ENCODE results near the gene ECD. TPM values are rescaled to one million over a fixed set of nuclear protein-coding genes. Genes with fewer than 3 reads are reported as not detected.

Gene ECD
- total RNA-seq, 5 donors from 2014 or later (not counting 1 experiment from before 2014, with no cell fraction given), result 26.3 to 46.8 (median 31.2) TPM

DNA sequence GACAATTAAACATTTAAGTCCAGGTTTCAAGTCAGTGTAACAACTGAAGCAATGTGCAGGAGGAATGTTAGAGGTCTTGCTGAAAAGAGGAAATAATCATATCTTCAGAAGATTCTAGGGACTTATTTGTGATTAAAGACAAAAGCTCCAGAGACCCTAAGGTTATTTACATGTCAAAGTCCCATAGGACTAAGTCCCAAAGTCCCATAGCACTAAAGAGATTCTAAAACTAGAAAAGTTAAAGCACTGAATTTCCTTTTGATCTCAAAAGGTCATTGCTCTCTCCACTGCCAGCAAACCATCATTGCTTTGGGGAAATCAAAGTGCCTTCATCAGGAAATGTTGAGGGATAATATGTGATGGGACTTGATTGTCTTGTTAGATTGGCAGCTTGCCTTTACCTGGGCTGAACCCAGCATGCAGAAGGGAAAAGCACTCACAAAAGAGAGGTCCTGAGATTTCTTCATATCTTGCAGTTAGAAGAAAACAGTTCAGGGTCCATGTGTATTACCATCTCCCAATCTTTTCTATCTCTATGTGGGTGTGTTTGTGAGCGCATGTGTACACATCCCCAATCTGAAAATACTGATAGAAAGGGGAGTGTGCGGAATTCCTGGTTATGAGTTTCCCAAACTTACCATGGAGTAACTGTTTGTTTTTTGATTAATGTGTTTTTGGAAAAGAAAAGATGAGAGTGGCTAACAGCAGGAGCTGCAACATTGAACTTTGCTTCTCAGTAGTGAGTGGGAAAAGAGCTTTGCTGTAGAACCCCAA, 35.7 kb downstream of the ECD start:
- H3K36me3 ChIP-seq (ENCODE audit: control insufficient read depth in 2 of 2, extremely low read depth in 1 of 2, insufficient read depth in 1 of 2, low read length in 1 of 2), result peaks cover 5 to 70% of the 10 kb centered on the region in 2 donors
- Mint-ChIP-seq H3K36me3 (peaks cover 58% of the 10 kb centered on the region), H3K27me3 (no peaks in the 10 kb centered on the region), H3K4me1 (no peaks in the 10 kb centered on the region), H3K4me3 (no peak overlapping the region), H3K9me3 (no peaks in the 10 kb centered on the region), H3K27ac (no peak overlapping the region)
- H3K9me3 ChIP-seq, result no peaks in the 10 kb centered on the region
- H3K4me3 ChIP-seq (ENCODE audit: control insufficient read depth in 1 of 2, extremely low read depth in 1 of 2, low read length in 1 of 2), result no peak overlapping the region
- POLR2A ChIA-PET, result interaction anchor here in 1 of 2 donors (0.6 to 1.5 kb wide), 2 partner anchors 36 to 37 kb away, joined by 9 to 29 read pairs; partner anchors contain the start of gene P4HA1
- DNase-seq (no peak), ATAC-seq (replicated peaks in 1 of 4) (no peak)
- H3K27me3 ChIP-seq (replicated peaks in 1 of 2; ENCODE audit: control insufficient read depth in 2 of 2, extremely low read depth in 1 of 2, insufficient read depth in 2 of 2, low read length in 1 of 2), result no peaks in the 10 kb centered on the region
- 100% methylated on average over 1 of the region's 2 CpGs for WGBS (ENCODE audit: insufficient coverage)
- CTCF ChIA-PET, result no interaction called here
- no peaks in the 10 kb centered on the region for H3K4me1 ChIP-seq (ENCODE audit: control insufficient read depth in 1 of 2, extremely low read depth in 1 of 2, insufficient read depth in 2 of 2, low read length in 2 of 2)
- H3K27ac ChIP-seq (ENCODE audit: low read length), result no peak overlapping the region

DNA sequence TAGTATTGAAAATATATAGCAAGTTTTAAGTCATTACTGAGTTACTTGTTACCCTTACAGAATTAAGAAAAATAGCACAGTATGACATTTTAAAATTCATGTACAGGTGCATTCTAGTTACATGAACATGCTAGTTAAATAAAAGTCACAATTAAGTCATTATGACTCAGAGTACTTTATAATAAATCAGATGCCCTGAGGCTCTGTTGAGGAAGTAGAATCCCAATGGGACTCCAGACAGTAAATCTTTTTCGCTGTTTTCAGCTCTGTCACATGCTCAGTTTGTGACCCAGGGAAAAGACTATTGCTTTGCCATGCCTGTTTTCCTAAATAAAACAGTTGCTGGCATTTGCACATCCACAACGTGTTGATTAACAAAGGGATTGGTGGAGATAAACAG, 36.5 kb downstream of the ECD start:
- no CpG with 5 or more reads among the region's 2 CpGs for WGBS (ENCODE audit: insufficient coverage)
- peaks cover 59% of the 10 kb centered on the region for H3K36me3 Mint-ChIP-seq
- no peak overlapping the region for H3K27ac ChIP-seq (ENCODE audit: low read length)
- no peak overlapping the region for H3K27ac Mint-ChIP-seq
- DNase-seq (no peak), ATAC-seq (replicated peaks in 1 of 4) (no peak)
- H3K4me3 ChIP-seq (ENCODE audit: control insufficient read depth in 1 of 2, extremely low read depth in 1 of 2, low read length in 1 of 2), result no peak overlapping the region
- no peaks in the 10 kb centered on the region for H3K9me3 Mint-ChIP-seq
- H3K4me3 Mint-ChIP-seq, result no peak overlapping the region
- peaks cover 9 to 69% of the 10 kb centered on the region in 2 donors for H3K36me3 ChIP-seq (ENCODE audit: control insufficient read depth in 2 of 2, extremely low read depth in 1 of 2, insufficient read depth in 1 of 2, low read length in 1 of 2)
- H3K27me3 Mint-ChIP-seq, result no peaks in the 10 kb centered on the region
- H3K9me3 ChIP-seq, result no peaks in the 10 kb centered on the region
- POLR2A ChIA-PET, result interaction anchor here in 1 of 2 donors (0.5 kb wide), 1 partner anchor 15 kb away, joined by 7 read pairs; no protein-coding TSS in a partner anchor
- no peaks in the 10 kb centered on the region for H3K4me1 Mint-ChIP-seq
- CTCF ChIA-PET, result no interaction called here
- no peaks in the 10 kb centered on the region for H3K27me3 ChIP-seq (replicated peaks in 1 of 2; ENCODE audit: control insufficient read depth in 2 of 2, extremely low read depth in 1 of 2, insufficient read depth in 2 of 2, low read length in 1 of 2)
- H3K4me1 ChIP-seq (ENCODE audit: control insufficient read depth in 1 of 2, extremely low read depth in 1 of 2, insufficient read depth in 2 of 2, low read length in 2 of 2), result no peaks in the 10 kb centered on the region

DNA sequence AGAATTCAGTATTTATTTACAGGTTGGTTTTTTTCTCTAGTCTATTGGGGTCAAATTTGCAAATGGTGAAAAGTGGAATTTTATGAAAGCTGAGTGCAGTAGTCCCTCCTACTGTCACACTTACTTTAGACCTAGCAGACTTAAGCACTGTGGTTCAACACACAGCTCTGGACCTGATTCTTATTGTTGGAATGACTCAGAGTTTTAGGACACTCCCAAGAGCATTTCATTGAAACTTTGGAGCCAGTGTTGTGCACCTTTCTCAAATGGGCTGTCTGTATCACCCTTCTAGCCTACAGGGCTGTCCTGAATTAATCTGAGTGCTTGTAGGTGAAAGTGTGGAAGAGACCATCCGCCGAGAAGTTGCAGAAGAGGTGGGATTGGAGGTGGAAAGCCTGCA, 41.5 kb downstream of the ECD start:
- Histone ChIP-seq H3K27ac (ENCODE audit: low read length) (no peak overlapping the region), H3K9me3 (no peaks in the 10 kb centered on the region), H3K27me3 (replicated peaks in 1 of 2; ENCODE audit: control insufficient read depth in 2 of 2, extremely low read depth in 1 of 2, insufficient read depth in 2 of 2, low read length in 1 of 2) (no peaks in the 10 kb centered on the region), H3K4me1 (ENCODE audit: control insufficient read depth in 1 of 2, extremely low read depth in 1 of 2, insufficient read depth in 2 of 2, low read length in 2 of 2) (no peaks in the 10 kb centered on the region), H3K4me3 (ENCODE audit: control insufficient read depth in 1 of 2, extremely low read depth in 1 of 2, low read length in 1 of 2) (no peak overlapping the region), H3K36me3 (ENCODE audit: control insufficient read depth in 2 of 2, extremely low read depth in 1 of 2, insufficient read depth in 1 of 2, low read length in 1 of 2) (peaks cover 4 to 39% of the 10 kb centered on the region in 2 donors)
- ATAC-seq (replicated peaks in 1 of 4) (no peak), DNase-seq (no peak)
- ChIA-PET CTCF (no interaction called here), POLR2A (no interaction called here)
- no peak overlapping the region for H3K27ac Mint-ChIP-seq
- no peaks in the 10 kb centered on the region for H3K27me3 Mint-ChIP-seq
- no peaks in the 10 kb centered on the region for H3K4me1 Mint-ChIP-seq
- H3K9me3 Mint-ChIP-seq, result no peaks in the 10 kb centered on the region
- 94% methylated on average over 2 of the region's 2 CpGs for WGBS (ENCODE audit: insufficient coverage)
- peaks cover 31% of the 10 kb centered on the region for H3K36me3 Mint-ChIP-seq
- no peak overlapping the region for H3K4me3 Mint-ChIP-seq

DNA sequence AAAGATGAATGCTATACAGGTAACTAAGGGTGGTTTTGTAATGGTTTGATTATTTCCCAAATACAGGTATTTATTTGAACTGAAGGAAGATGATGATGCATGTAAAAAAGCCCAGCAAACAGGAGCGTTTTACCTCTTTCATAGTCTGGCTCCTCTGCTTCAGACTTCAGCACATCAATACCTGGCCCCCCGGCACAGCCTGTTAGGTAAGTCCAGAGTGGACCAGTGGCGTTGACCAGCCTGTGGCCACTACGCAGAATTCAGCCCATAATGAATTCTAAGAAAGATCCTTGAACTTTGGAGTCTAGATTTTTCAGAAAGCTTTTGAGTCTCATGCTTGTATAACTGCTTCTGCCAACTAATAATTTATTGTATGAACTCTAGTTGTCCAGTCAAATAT, 47.9 kb downstream of the ECD start:
- no peak overlapping the region for H3K27ac ChIP-seq (ENCODE audit: low read length)
- WGBS (ENCODE audit: insufficient coverage), result 100% methylated on average over 2 of the region's 4 CpGs
- H3K9me3 ChIP-seq, result no peaks in the 10 kb centered on the region
- no peaks in the 10 kb centered on the region for H3K27me3 ChIP-seq (replicated peaks in 1 of 2; ENCODE audit: control insufficient read depth in 2 of 2, extremely low read depth in 1 of 2, insufficient read depth in 2 of 2, low read length in 1 of 2)
- Mint-ChIP-seq H3K27ac (no peak overlapping the region), H3K27me3 (no peaks in the 10 kb centered on the region), H3K9me3 (no peaks in the 10 kb centered on the region), H3K36me3 (peaks cover 16% of the 10 kb centered on the region), H3K4me3 (no peak overlapping the region), H3K4me1 (peaks cover 0 to 2% (median 1%) of the 10 kb centered on the region in 3 donors)
- no peak overlapping the region for H3K4me3 ChIP-seq (ENCODE audit: control insufficient read depth in 1 of 2, extremely low read depth in 1 of 2, low read length in 1 of 2)
- DNase-seq (no peak), ATAC-seq (replicated peaks in 1 of 4) (no peak)
- POLR2A ChIA-PET, result no interaction called here
- peaks cover 0 to 3% of the 10 kb centered on the region in 2 donors for H3K36me3 ChIP-seq (ENCODE audit: control insufficient read depth in 2 of 2, extremely low read depth in 1 of 2, insufficient read depth in 1 of 2, low read length in 1 of 2)
- no peaks in the 10 kb centered on the region for H3K4me1 ChIP-seq (ENCODE audit: control insufficient read depth in 1 of 2, extremely low read depth in 1 of 2, insufficient read depth in 2 of 2, low read length in 2 of 2)
- CTCF ChIA-PET, result no interaction called here

DNA sequence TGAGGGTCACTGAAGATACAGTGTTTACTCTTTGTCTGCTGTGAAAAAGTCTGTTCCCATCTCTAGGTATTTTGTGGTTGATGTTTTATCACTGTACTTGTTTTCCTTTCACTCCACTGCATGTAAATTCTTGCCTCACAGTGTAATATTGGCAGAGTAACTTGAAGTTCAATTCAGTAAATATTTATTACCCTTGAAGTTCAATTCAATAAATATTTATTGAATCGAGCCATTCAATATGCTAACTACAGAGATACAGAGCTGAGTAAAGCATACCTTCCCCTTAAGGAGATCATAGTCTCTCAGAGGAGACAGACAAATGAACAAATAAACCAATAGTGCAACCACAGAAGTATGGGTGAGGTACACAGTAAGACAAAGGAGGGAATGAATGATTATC, 48.4 kb downstream of the ECD start:
- no peak overlapping the region for H3K27ac Mint-ChIP-seq
- Histone ChIP-seq H3K27me3 (replicated peaks in 1 of 2; ENCODE audit: control insufficient read depth in 2 of 2, extremely low read depth in 1 of 2, insufficient read depth in 2 of 2, low read length in 1 of 2) (no peaks in the 10 kb centered on the region), H3K4me1 (ENCODE audit: control insufficient read depth in 1 of 2, extremely low read depth in 1 of 2, insufficient read depth in 2 of 2, low read length in 2 of 2) (no peaks in the 10 kb centered on the region), H3K27ac (ENCODE audit: low read length) (no peak overlapping the region), H3K9me3 (no peaks in the 10 kb centered on the region), H3K4me3 (ENCODE audit: control insufficient read depth in 1 of 2, extremely low read depth in 1 of 2, low read length in 1 of 2) (no peak overlapping the region), H3K36me3 (ENCODE audit: control insufficient read depth in 2 of 2, extremely low read depth in 1 of 2, insufficient read depth in 1 of 2, low read length in 1 of 2) (peaks cover 0 to 3% of the 10 kb centered on the region in 2 donors)
- peaks cover 16% of the 10 kb centered on the region for H3K36me3 Mint-ChIP-seq
- ChIA-PET POLR2A (no interaction called here), CTCF (no interaction called here)
- ATAC-seq (replicated peaks in 1 of 4) (no peak), DNase-seq (no peak)
- peaks cover 0 to 2% (median 1%) of the 10 kb centered on the region in 3 donors for H3K4me1 Mint-ChIP-seq
- H3K4me3 Mint-ChIP-seq, result no peak overlapping the region
- no peaks in the 10 kb centered on the region for H3K27me3 Mint-ChIP-seq
- H3K9me3 Mint-ChIP-seq, result no peaks in the 10 kb centered on the region
- WGBS (ENCODE audit: insufficient coverage), result no CpG with 5 or more reads among the region's 1 CpG

DNA sequence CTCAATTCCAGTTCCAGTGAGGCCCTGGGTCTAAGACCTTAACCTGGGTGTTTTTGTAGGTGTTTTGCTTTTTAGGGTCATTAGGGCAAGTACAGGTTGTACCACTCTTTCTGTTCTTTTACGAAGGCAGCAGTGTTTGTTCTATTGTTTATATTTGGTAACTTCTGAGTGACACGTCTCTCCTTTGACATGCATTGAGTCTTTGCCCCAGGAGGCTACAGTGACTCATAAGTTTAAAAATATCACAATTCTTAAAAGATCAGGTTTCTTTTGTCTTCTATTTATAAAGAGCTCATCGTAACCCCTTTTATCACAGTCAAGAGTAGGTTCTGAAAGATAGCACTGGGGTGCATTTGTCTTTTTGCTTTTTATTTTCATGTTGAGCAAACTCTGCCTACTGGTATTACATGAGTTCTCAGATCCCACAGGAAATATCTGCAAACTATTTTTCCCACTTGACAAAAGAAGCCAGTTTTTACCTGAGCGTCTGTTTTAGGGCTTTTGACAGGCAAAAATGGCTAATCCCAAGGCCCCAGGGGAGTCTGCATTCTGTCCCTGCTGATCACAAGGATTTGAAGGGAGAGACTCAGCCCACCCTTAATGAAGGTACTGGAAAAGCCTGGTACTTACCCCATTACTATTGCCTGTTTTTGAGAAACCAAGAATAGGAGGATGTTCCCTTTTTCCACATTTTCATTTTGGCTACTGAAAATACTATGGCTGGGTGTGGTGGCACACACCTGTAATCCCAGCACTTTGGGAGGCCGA, 49.6 kb downstream of the ECD start:
- DNase-seq (no peak), ATAC-seq (replicated peaks in 1 of 4) (no peak)
- no peak overlapping the region for H3K27ac Mint-ChIP-seq
- no peaks in the 10 kb centered on the region for H3K9me3 Mint-ChIP-seq
- no peak overlapping the region for H3K4me3 Mint-ChIP-seq
- Histone ChIP-seq H3K9me3 (no peaks in the 10 kb centered on the region), H3K4me1 (ENCODE audit: control insufficient read depth in 1 of 2, extremely low read depth in 1 of 2, insufficient read depth in 2 of 2, low read length in 2 of 2) (no peaks in the 10 kb centered on the region), H3K36me3 (ENCODE audit: control insufficient read depth in 2 of 2, extremely low read depth in 1 of 2, insufficient read depth in 1 of 2, low read length in 1 of 2) (no peaks in the 10 kb centered on the region), H3K4me3 (ENCODE audit: control insufficient read depth in 1 of 2, extremely low read depth in 1 of 2, low read length in 1 of 2) (no peak overlapping the region), H3K27me3 (replicated peaks in 1 of 2; ENCODE audit: control insufficient read depth in 2 of 2, extremely low read depth in 1 of 2, insufficient read depth in 2 of 2, low read length in 1 of 2) (no peaks in the 10 kb centered on the region), H3K27ac (ENCODE audit: low read length) (no peak overlapping the region)
- POLR2A ChIA-PET, result no interaction called here
- H3K4me1 Mint-ChIP-seq, result peaks cover 0 to 2% (median 1%) of the 10 kb centered on the region in 3 donors
- peaks cover 9% of the 10 kb centered on the region for H3K36me3 Mint-ChIP-seq
- no peaks in the 10 kb centered on the region for H3K27me3 Mint-ChIP-seq
- CTCF ChIA-PET, result interaction anchor here in 1 of 2 donors (0.5 kb wide), 1 partner anchor 23 kb away, joined by 3 read pairs; no protein-coding TSS in a partner anchor
- no CpG with 5 or more reads among the region's 5 CpGs for WGBS (ENCODE audit: insufficient coverage)
